Measurements from ENCODE around the gene C12orf42.

Gene C12orf42

GRCh38 chr12:103303484-103303883, 192.3 kb downstream of the C12orf42 start:
- no peak overlapping the region for H3K4me3 ChIP-seq (ENCODE audit: low read length)
- no peaks in the 10 kb centered on the region for H3K9me3 ChIP-seq (ENCODE audit: control insufficient read depth, low read length)
- no peaks in the 10 kb centered on the region for H3K27me3 ChIP-seq (replicated peaks; ENCODE audit: control insufficient read depth, insufficient read depth, low read length)

GRCh38 chr12:103301642-103302591, 193.9 kb downstream of the C12orf42 start:
- H3K36me3 ChIP-seq (ENCODE audit: control insufficient read depth, insufficient read depth, low read length, severe bottlenecking) = no peaks in the 10 kb centered on the region
- H3K4me3 ChIP-seq (ENCODE audit: low read length) = no peak overlapping the region
- no peaks in the 10 kb centered on the region for H3K9me3 ChIP-seq (ENCODE audit: control insufficient read depth, low read length)
- DNase-seq (ENCODE audit: low read depth) = no peak
- no peaks in the 10 kb centered on the region for H3K27me3 ChIP-seq (replicated peaks; ENCODE audit: control insufficient read depth, insufficient read depth, low read length)
- no peak overlapping the region for H3K9ac ChIP-seq (ENCODE audit: low read length)
- no peaks in the 10 kb centered on the region for H3K4me1 ChIP-seq (ENCODE audit: control insufficient read depth, insufficient read depth, low read length)

More at GRCh38 chr12:103303484-103303883, 192.3 kb downstream of the C12orf42 start:
- Histone ChIP-seq H3K4me1 (ENCODE audit: control insufficient read depth, insufficient read depth, low read length) (no peaks in the 10 kb centered on the region), H3K9ac (ENCODE audit: low read length) (no peak overlapping the region), H3K36me3 (ENCODE audit: control insufficient read depth, insufficient read depth, low read length, severe bottlenecking) (no peaks in the 10 kb centered on the region)
- no peak for DNase-seq (ENCODE audit: low read depth)

- Histone ChIP-seq H3K4me3 (ENCODE audit: low read length) (no peak overlapping the region), H3K36me3 (ENCODE audit: control insufficient read depth, insufficient read depth, low read length, severe bottlenecking) (no peaks in the 10 kb centered on the region), H3K9me3 (ENCODE audit: control insufficient read depth, low read length) (peaks cover 6% of the 10 kb centered on the region), H3K9ac (ENCODE audit: low read length) (no peak overlapping the region), H3K4me1 (ENCODE audit: control insufficient read depth, insufficient read depth, low read length) (no peaks in the 10 kb centered on the region), H3K27me3 (replicated peaks; ENCODE audit: control insufficient read depth, insufficient read depth, low read length) (no peaks in the 10 kb centered on the region)
- DNase-seq (ENCODE audit: low read depth) = no peak
These were observed 207.8 kb downstream of the C12orf42 start for GRCh38 chr12:103288016-103288415.

- no peak overlapping the region for H3K9ac ChIP-seq (ENCODE audit: low read length)
- H3K27me3 ChIP-seq (replicated peaks; ENCODE audit: control insufficient read depth, insufficient read depth, low read length) = no peaks in the 10 kb centered on the region
- DNase-seq (ENCODE audit: low read depth) = no peak
- no peaks in the 10 kb centered on the region for H3K36me3 ChIP-seq (ENCODE audit: control insufficient read depth, insufficient read depth, low read length, severe bottlenecking)
- H3K4me1 ChIP-seq (ENCODE audit: control insufficient read depth, insufficient read depth, low read length) = no peaks in the 10 kb centered on the region
- no peaks in the 10 kb centered on the region for H3K9me3 ChIP-seq (ENCODE audit: control insufficient read depth, low read length)
- no peak overlapping the region for H3K4me3 ChIP-seq (ENCODE audit: low read length)
These were observed 213.6 kb downstream of the C12orf42 start for GRCh38 chr12:103282124-103282523.

- H3K27me3 ChIP-seq (replicated peaks; ENCODE audit: control insufficient read depth, insufficient read depth, low read length) = no peaks in the 10 kb centered on the region
- H3K4me1 ChIP-seq (ENCODE audit: control insufficient read depth, insufficient read depth, low read length) = no peaks in the 10 kb centered on the region
- DNase-seq (ENCODE audit: low read depth) = no peak
- no peaks in the 10 kb centered on the region for H3K36me3 ChIP-seq (ENCODE audit: control insufficient read depth, insufficient read depth, low read length, severe bottlenecking)
- H3K4me3 ChIP-seq (ENCODE audit: low read length) = no peak overlapping the region
- H3K9me3 ChIP-seq (ENCODE audit: control insufficient read depth, low read length) = no peaks in the 10 kb centered on the region
- no peak overlapping the region for H3K9ac ChIP-seq (ENCODE audit: low read length)
These were observed 216.3 kb downstream of the C12orf42 start for GRCh38 chr12:103279444-103279843.

- Histone ChIP-seq H3K4me1 (ENCODE audit: control insufficient read depth, insufficient read depth, low read length) (no peaks in the 10 kb centered on the region), H3K4me3 (ENCODE audit: low read length) (no peak overlapping the region), H3K9ac (ENCODE audit: low read length) (no peak overlapping the region), H3K9me3 (ENCODE audit: control insufficient read depth, low read length) (no peaks in the 10 kb centered on the region), H3K27me3 (replicated peaks; ENCODE audit: control insufficient read depth, insufficient read depth, low read length) (no peaks in the 10 kb centered on the region), H3K36me3 (ENCODE audit: control insufficient read depth, insufficient read depth, low read length, severe bottlenecking) (no peaks in the 10 kb centered on the region)
- DNase-seq (ENCODE audit: low read depth) = no peak
These were observed 217.4 kb downstream of the C12orf42 start for GRCh38 chr12:103278329-103278728.

- no peak overlapping the region for H3K9ac ChIP-seq (ENCODE audit: low read length)
- no peak for DNase-seq (ENCODE audit: low read depth)
These were observed 222.1 kb downstream of the C12orf42 start for GRCh38 chr12:103273645-103274044.

GRCh38 chr12:103272949-103273348, 222.8 kb downstream of the C12orf42 start:
- no peaks in the 10 kb centered on the region for H3K36me3 ChIP-seq (ENCODE audit: control insufficient read depth, insufficient read depth, low read length, severe bottlenecking)
- no peaks in the 10 kb centered on the region for H3K27me3 ChIP-seq (replicated peaks; ENCODE audit: control insufficient read depth, insufficient read depth, low read length)
- H3K4me3 ChIP-seq (ENCODE audit: low read length) = no peak overlapping the region
- H3K4me1 ChIP-seq (ENCODE audit: control insufficient read depth, insufficient read depth, low read length) = no peaks in the 10 kb centered on the region
- H3K9ac ChIP-seq (ENCODE audit: low read length) = no peak overlapping the region
- H3K9me3 ChIP-seq (ENCODE audit: control insufficient read depth, low read length) = no peaks in the 10 kb centered on the region
- no peak for DNase-seq (ENCODE audit: low read depth)

More at GRCh38 chr12:103273645-103274044, 222.1 kb downstream of the C12orf42 start:
- no peaks in the 10 kb centered on the region for H3K36me3 ChIP-seq (ENCODE audit: control insufficient read depth, insufficient read depth, low read length, severe bottlenecking)
- no peaks in the 10 kb centered on the region for H3K4me1 ChIP-seq (ENCODE audit: control insufficient read depth, insufficient read depth, low read length)
- H3K27me3 ChIP-seq (replicated peaks; ENCODE audit: control insufficient read depth, insufficient read depth, low read length) = no peaks in the 10 kb centered on the region
- no peak overlapping the region for H3K4me3 ChIP-seq (ENCODE audit: low read length)
- no peaks in the 10 kb centered on the region for H3K9me3 ChIP-seq (ENCODE audit: control insufficient read depth, low read length)

- no peaks in the 10 kb centered on the region for H3K27me3 ChIP-seq (replicated peaks; ENCODE audit: control insufficient read depth, insufficient read depth, low read length)
- no peak for DNase-seq (ENCODE audit: low read depth)
- no peak overlapping the region for H3K4me3 ChIP-seq (ENCODE audit: low read length)
- no peaks in the 10 kb centered on the region for H3K36me3 ChIP-seq (ENCODE audit: control insufficient read depth, insufficient read depth, low read length, severe bottlenecking)
- H3K9me3 ChIP-seq (ENCODE audit: control insufficient read depth, low read length) = no peaks in the 10 kb centered on the region
- H3K9ac ChIP-seq (ENCODE audit: low read length) = no peak overlapping the region
- no peaks in the 10 kb centered on the region for H3K4me1 ChIP-seq (ENCODE audit: control insufficient read depth, insufficient read depth, low read length)
These were observed 225.8 kb downstream of the C12orf42 start for GRCh38 chr12:103269946-103270345.

GRCh38 chr12:103268831-103269514, 226.8 kb downstream of the C12orf42 start:
- no peak for DNase-seq (ENCODE audit: low read depth)
- no peaks in the 10 kb centered on the region for H3K27me3 ChIP-seq (replicated peaks; ENCODE audit: control insufficient read depth, insufficient read depth, low read length)

GRCh38 chr12:103257763-103258162, 238.0 kb downstream of the C12orf42 start:
- no peak for DNase-seq (ENCODE audit: low read depth)
- Histone ChIP-seq H3K9ac (ENCODE audit: low read length) (no peak overlapping the region), H3K4me3 (ENCODE audit: low read length) (no peak overlapping the region), H3K27me3 (replicated peaks; ENCODE audit: control insufficient read depth, insufficient read depth, low read length) (no peaks in the 10 kb centered on the region), H3K36me3 (ENCODE audit: control insufficient read depth, insufficient read depth, low read length, severe bottlenecking) (no peaks in the 10 kb centered on the region), H3K4me1 (ENCODE audit: control insufficient read depth, insufficient read depth, low read length) (no peaks in the 10 kb centered on the region), H3K9me3 (ENCODE audit: control insufficient read depth, low read length) (no peaks in the 10 kb centered on the region)

More at GRCh38 chr12:103268831-103269514, 226.8 kb downstream of the C12orf42 start:
- H3K9me3 ChIP-seq (ENCODE audit: control insufficient read depth, low read length) = no peaks in the 10 kb centered on the region
- H3K4me3 ChIP-seq (ENCODE audit: low read length) = no peak overlapping the region
- H3K9ac ChIP-seq (ENCODE audit: low read length) = no peak overlapping the region
- H3K4me1 ChIP-seq (ENCODE audit: control insufficient read depth, insufficient read depth, low read length) = no peaks in the 10 kb centered on the region
- no peaks in the 10 kb centered on the region for H3K36me3 ChIP-seq (ENCODE audit: control insufficient read depth, insufficient read depth, low read length, severe bottlenecking)

Data from adipocyte (in vitro differentiated cells).